GM12891 (cell line): ENCODE results near the gene HNRNPU.

Source experiments
- POLR2A ChIP-seq: IDR thresholded peaks from 2 replicates; pipeline ENCODE4 v1.6.1; 2011; ENCODE audit warnings: low read depth, low read length, control low read depth
- SPI1 ChIP-seq: IDR thresholded peaks from 2 replicates; pipeline ENCODE4 v1.6.1; 2011; ENCODE audit warnings: low read depth, low read length, control low read depth
- TAF1 ChIP-seq: IDR thresholded peaks from 2 replicates; pipeline ENCODE4 v1.6.1; 2011; ENCODE audit warnings: low read depth, low read length, control low read depth

- TF ChIP-seq POLR2A (no peak), TAF1 (no peak), SPI1 (no peak)
These were observed 37.2 kb upstream of the HNRNPU start for GRCh38 chr1:244901400-244902015.
